HG03066 (cell line): ENCODE measurements around the gene TNFRSF1B.

ENCODE experiments used
- ATAC-seq: cut with Tn5 transposase; IDR thresholded peaks from one replicate; pipeline ENCODE4 v1.9.1; 2021; ENCODE audit warnings: low read depth; ENCODE audit not compliant: unreplicated experiment

TNFRSF1B gene

DNA sequence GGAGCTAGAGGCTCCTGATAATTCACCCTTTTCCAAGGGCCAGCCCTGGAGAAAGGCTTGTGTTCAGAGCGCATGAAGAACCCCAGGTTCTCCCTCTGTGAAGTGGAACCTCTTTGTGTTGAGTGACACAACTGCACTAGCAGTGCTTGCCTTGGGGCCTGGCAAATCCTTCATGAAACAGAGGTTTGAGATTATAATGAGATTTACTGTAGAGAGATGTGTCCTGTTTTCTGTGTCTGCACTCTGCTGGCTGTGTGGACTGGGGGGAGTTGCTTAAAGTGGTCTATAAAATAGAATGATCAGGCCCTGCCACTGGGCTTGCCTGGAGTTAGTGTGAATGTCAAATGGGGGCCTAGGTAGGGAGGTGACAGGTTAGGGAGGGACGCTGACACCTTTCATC lies 11.5 kb upstream of the TNFRSF1B start:
- no peak for ATAC-seq

DNA sequence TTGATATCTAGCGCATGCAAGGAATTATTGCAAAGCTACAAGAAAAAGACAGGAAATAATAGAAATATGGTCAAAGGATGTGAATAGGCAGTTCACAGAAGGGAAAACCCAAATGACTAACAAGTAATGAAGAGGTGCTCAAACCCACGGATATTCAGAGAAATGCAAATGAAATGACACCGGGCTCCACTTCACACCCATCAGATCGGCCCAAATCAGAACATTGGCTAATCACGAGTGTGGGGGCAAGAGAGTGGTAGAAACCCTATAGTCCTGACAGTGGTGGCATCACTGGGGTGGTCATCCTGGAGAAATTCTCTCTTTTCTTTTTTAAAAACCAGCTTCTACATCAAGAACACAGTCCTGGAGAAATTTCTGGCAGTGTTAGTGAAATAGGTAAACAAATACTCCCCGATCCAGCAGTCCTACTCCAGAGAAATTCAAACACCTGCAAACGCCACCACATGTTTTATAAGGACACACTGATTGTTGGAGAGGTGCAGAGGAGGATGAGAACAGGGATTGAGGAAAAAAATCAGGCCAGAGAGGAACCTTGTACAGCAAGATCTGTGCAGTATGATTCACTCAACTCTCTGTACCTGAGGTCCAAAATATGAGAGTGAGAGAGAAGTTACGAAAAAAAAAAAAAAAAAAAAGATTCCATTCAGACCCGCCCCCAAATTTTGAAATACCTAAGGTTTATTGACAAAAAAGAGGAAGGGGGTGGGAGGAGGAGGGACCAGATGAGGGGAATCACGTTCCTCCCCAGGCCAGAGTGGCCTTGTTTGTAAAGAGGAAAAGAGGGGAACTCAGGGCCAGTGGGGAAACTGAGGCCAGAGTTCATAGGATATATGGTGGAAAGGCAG lies 9.2 kb upstream of the TNFRSF1B start:
- no peak for ATAC-seq

DNA sequence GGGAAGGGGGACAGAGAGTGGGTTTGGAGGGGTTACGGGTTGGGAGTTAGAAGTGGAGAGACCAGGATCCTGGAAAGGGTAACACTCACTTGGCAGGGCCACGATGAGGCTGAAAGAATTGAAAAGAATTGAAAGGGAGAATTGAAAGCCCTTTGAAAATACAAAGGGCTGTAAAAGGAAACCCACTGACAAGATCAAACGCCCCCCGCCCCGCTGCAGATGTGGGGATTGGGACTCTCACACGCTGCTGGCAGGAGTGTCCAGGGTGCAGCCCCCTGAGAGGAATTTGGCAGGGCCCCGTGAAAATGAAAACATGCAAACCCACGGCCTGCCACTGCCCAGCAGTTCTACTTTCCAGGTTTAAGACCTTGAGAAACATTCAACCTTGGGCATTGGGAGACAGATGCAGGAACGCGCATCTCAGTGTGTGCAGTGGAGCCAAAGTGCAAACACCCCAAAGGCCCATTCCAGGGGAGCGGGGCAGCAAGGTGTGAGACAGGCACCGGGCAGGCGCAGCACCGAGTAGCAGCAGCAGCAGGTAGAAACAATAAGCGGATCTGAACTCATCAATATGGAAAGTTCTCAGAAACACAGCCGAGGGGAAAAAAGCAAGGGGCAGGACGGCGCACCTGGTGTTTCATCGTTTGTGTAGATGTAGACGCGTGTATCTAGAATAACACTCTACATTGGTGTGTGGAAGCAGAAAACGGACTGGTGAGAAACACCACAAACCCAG lies 8.3 kb upstream of the TNFRSF1B start:
- ATAC-seq = no peak

DNA sequence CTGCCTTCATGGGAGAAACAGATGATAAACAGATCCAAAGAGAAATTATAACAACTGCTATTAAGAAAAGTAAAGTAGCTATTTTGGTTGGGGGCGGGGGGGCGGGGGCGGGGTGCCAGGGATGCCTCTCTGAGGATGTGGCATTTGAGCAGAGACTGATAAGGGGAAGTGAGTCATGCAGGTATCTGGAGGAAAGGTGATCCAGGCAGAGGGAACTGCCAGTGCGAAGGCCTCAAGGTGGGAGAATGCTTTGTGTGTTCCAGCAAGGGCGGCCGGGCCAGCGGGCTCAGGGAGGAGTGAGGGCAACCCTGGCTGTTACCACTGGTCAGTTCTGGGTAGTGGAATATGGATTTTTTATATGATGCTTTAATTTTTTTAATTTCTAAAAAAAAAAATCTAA lies 7.0 kb upstream of the TNFRSF1B start:
- no peak for ATAC-seq

DNA sequence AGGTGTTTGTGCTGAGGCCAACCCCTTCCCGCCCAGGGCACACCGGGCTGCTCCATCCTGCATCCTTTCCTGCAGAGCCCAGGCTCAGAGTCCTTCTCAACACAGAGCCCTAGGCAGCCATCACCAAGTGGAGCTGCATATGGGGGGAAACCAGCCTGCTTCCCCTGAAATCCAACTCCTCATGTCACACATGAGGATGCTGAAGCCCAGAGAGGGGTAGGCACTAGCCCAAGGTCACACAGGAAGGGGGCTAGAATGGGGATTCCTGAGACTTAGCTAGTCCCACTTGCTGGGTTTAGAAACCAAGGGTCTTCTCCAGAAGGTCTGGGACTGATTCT lies 5.5 kb upstream of the TNFRSF1B start:
- no peak for ATAC-seq

DNA sequence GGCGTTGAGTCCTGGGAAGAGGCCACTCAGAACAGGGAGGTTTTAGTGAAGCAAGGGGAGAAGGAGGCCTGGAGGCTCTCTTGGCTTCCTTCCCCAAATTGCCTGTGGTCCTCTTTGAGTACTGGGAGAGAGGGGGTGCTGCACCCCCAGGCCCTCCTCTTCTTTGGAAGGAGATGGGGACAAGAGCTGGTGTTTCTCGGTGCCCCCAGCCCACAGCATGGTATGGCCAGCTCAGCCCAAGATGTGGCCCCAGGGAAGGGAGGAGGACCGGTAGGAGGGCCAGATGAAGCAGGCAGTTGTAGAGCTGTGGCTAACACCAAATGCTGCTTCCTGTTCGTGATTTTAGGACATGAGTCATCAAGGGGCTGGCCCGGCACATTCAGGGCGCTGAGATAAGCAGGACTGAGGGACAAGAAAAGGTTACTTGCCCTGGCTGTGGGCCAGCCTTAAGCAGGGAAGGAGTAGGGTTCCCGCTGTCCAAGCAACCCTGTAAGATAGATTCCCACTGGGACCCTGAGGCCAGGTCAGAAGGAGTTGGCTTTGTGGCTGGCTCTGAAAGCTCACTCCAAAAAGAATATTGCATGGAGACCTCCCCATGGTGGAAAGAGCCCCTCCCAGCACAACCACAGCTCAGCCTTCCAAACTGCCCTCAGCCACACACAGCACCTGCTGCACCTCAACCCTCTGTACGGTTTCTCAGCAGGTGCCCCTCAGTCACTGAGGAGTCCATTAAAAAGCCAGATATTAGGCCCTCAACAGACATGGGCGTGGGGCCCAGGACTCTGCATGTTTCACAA lies 4.9 kb upstream of the TNFRSF1B start:
- ATAC-seq = peak; percentile 60

DNA sequence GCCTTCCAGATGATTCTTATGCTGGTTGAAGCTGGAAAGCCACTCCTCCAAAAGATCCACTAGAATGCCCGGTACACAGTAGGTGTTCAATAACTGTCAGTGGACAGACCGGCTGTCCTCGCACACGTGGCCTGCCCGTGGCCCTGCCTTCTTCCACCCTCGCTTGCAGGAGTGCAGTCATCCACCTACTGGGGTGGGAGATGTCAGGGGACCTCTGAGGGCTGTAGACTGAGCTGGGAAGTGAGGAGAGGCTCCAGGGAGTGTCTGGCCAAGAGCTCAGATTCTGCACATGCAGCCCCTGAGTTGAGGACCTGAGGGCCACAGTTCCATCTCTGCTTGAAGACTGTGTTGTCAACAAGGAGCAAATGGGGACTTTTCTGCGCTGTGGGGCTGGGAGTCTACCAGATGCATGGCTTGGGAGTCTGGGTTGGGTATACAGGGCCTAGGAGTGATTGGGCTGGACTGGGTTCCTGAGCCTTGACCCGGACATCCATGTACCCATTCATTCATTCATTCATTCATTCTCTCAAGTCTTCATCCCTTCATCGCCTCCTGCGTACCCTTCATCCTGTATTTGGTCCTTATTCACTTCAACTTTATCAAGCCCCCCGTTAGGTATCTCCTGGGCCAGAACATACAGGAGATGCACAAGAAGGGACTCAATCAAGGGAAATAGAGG lies 4.2 kb upstream of the TNFRSF1B start:
- no peak for ATAC-seq

DNA sequence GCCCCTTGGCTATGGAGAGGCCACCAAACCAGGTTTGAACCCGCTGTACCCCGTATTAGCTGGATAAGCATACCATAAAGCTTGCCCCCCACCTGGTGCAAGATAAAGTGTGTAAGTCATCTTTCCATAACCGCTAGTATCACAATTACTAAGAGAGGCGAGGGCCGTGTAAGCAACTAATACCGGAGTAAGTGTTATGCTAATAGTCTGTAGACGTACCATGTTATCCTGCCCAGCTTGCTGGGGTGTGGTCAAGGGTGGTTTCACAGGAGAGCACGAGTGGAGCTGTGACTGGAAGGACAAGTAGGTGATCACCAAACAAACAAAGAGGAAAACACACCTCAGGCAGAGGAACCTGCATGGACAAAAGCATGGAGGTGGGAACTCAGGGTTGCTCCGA lies 3.6 kb upstream of the TNFRSF1B start:
- ATAC-seq = no peak

DNA sequence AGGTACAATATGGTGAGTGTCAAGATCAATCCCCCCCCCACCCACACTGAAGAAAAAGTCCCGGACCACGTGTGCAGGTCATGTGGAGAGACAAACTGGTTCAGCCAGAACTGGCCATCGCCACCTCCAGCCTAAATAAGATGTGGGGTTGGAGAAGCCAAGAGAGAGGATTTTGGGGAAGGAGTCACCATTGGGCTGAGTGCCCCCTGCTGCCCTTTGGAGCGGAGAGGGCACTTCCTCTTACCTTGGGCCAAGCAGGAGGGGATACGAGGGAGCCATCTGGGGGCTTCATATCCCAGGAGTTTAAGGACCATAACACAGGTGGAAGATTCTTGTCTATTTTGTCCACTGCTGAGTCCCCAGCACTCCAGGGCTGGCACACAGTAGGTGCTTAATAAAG lies 2.6 kb upstream of the TNFRSF1B start:
- ATAC-seq = no peak

DNA sequence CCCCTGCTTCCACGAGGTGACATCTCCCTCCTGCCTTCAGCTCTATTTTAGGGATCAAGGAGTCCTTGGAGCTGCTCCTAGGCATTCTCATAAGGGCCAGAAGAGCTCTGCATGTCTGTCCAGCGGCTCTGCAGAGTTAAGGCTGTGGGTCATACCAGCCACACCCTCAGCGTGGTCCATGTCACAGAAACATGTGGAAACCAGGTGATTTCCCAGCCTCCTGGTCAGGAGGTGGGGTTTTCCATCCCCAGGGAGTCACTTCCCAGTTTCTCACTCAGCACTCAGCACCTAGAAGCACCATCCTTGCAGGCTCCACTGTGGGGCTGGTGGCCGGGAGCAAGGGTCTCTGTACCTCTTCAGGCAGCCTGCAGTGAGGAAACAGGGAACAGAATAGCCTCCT lies 1.4 kb upstream of the TNFRSF1B start:
- no peak for ATAC-seq

DNA sequence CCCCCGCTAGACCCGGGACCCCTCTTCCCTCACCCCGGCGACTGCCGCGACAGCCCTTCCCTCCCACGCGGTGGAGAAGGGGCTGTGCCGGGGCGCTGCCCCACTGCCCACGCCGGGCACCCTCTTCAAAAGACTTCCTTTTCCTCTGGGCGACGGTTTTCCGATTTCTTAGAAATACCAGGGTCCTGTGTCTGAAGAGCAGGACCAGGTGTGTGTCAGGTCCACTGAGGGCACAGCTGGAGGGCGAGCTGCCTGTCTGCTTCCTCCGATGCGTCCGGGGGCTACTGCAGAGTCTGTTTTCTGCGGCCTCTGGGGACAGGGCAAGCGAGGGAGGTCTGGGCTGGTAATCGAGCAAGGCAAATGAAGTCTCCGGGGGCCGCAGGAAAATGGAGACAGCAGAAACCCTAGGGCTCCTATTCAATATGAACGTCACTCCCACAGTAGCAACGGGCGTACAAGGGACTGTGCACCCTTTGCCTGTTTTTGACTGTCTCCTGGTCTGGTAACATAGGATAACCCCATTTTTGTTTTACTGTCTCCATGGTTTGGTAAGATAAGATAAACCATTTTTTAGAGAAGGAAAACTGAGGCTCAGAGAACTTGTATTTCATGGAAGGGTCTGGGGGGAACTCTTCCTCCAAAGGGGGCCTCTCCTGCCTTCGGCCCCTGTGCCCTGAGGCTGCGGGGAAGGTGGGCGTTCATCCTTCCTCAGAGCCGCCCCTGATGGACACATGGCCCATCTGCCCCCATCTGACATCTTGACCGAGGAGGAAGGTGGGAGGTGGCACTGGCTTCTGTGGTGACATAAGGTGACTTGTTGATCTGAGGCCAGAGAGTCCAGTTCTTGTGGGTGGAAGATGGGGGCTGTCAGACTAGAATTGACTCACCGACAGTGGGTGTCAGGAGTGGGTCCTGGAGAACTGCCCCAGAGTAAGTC lies 970 bp downstream of the TNFRSF1B start:
- no peak for ATAC-seq

DNA sequence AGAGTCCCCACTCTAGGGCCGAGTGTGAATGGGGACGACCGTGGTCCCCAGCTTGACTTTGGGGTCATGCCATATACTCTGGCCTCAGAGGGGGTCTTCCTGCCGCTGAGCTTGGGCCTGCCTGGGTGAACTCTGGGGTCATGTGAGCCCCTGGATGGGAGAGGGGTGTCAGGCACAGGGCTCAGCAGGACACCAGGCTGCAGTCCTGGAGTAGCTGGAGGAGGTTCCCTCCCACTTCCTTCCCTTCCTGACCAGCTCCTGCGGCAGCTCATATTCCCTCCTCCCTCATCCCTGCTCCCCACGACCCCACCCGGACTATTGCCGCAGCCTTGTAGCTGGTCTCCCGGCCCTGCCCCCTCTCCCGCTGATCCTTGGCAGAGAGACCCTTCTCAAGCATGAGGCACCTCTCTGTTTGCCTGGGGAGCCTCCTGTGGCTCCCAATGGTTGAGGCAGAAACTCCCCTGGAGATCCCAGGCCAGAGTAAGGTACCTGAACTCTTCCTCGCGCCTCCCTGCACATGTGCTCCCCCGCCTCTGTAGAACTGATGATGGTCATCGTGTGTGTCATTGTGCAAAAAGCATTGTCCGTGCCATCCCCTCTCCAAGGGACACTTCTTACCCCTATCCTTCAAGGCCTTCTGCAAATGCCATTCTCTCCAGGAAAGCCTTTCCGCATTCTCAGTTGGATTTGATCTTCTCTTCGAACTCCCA lies 1.8 kb downstream of the TNFRSF1B start:
- ATAC-seq = no peak

DNA sequence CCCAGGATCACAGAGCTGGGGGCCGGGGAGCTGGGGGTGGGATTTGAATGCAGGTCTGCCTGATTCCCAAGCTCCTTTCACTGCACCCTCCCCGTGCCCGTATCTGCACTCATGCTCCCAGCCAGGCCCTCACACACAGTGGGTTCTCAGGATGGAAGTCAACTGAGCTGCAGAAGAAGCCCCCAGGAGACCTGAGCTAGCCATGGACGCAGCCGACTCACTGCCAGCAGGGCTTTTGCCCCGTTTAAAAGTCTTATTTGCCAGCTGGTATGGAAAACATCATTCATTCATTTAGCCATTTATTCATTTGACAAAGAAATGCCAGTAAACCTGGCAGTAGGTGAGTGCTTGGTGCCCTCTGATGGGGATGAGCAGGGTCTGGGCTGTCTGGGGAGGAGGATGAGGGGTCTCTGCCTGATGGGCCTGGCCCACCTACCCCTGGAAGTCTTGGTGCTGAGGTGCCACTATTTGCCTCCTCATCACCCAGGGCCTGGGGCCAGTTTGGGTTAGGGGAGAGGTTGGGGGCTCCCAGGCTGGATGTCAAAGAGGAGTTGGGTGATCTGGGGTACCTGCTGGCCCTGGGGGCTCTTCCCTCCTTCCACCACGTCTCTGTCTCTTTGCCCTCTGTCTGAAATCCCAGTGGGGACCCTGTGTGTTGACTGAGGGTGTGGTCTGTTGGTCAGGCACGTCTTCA lies 2.8 kb downstream of the TNFRSF1B start:
- ATAC-seq = no peak

DNA sequence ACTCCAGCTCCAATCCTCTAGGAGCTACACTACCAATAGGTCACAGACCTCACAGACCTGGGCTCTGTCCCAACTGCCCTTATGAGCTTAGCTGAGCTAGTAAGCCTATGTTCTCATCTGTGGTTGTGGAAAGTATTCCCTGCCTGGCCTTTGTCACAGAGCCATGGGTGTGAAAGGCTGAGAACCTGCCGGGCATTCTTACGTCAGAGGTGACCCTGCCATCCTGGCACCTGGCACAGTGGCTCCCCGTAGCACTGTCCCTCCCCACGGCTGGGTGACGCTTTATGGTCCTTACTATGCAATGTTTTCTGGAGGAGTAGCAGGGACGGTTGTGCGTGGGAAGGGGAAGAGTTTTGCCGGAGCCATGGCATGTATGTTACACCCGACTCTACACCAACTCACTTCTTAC lies 3.5 kb downstream of the TNFRSF1B start:
- ATAC-seq = no peak

DNA sequence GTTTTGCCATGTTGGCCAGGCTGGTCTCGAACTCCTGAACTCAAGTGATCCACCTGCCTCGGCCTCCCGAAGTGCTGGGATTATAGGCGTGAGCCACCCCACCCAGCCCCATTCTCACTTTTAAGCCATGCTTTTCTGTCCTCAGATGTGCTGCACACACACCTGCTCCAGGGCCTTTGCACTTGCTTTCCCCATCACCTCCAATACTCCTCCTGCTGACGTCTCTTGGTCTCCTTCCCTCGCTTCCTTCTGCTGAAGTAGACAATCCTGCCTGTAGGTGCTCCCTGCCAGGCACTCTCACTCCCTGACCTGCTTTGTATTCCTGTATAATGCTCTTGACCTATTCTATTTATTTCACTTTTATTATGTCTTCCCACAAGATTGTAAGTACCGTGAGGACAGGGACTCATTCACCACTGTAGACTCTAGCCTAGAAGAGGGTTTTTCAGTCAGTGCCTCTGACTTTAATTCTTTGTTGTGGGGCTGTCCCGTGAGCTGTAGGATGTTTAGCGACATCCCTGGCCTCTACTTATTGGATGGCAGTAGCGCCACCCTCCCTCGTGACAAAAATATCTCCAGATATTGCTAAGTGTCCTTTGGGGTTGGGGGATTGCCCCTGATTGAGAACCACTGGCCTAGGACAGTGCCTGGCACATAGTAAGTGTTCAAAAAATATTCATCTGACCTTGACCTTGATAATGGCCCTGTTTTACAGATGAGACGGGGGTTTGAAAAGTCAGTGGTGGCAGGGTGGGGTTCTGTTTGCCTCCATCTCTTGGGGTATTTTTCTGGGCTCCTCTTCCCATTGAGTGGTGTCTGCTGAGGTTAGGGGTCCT lies 4.6 kb downstream of the TNFRSF1B start:
- no peak for ATAC-seq

DNA sequence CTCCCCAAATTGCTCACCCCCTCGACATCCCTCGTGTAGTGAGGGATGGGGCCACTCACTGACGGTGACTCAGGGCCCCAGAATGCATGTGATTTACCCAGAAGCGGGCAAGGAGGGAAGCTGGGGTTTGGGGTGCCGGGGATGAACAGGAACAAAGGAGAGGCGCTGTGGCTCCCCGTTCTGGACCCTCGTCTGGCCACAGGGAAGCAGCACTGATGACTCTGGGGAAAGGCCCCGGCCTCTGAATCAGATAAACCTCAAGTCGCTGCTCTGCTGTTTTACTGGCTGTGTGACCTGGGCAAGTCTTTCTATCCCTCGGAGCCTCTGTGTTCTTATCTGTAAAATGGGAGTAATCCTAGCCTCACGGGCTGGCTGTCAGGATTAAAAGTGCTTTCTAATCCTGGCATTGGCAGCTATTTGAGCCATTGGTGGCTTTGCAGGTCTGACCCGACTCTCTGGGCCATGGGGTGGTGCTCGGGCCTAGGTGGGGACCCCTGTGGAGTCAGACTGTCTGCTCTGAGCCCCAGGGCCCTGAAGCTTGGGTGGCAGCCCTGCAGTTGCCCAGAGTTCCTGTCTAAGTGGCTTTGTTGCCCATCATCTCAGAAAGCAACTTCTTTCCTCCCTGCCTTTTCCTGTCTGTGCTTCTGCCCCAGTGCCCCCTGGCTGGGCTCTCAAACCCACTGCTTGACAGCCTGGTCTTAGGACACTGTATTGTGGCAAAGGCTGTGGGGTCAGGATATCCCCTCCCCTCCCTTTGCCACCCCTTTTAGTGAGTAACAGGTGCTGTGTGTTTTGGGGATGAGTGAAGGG lies 5.5 kb downstream of the TNFRSF1B start:
- ATAC-seq = no peak

DNA sequence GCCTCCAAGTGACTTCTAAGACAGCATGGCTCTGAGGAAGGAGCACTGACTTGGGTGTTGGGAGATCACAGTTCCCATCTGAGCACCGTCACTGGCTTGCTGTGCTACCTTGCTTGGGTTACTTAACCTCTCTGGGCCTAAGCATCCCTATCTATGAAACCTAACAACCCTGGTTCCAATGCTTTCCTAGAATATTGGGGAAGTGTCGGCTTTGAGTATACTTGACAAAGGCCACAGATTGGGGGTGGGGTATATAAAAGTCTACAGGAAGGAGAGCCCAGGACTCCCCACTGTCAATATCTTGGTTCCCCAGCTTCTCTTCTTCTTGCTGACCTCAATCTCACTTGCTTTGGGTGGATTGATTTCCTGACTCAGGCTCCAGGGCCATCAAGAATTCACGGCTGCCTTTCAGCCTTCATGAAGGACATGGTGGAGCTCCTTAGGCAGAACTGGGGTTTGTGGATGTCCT lies 6.3 kb downstream of the TNFRSF1B start:
- ATAC-seq = no peak
